VCaP (cell line): Measurements from ENCODE around the gene FAM228A.
"Not testable (repeated sequence)": the region's sequence is repeated elsewhere in the genome, so short reads cannot be mapped to it uniquely, and the experiment has no call there.

Experiments
- H3K27ac ChIP-seq: fragments of 450-650 bp; 2 replicates; pipeline ENCODE4 v1.5.1; 2017
- CTCF ChIP-seq: fragments of 450-650 bp; conservative IDR thresholded peaks from 2 replicates; pipeline ENCODE4 v1.5.1; 2017; ENCODE audit warnings: mild to moderate bottlenecking, moderate library complexity

The FAM228A gene

GRCh38 chr2:24190503-24190902 is 15.7 kb downstream of the FAM228A start:
- TF ChIP-seq CTCF = no peak
- no peak overlapping the region for H3K27ac ChIP-seq

- no peak overlapping the region for H3K27ac ChIP-seq
- no peak for TF ChIP-seq CTCF
Measured at GRCh38 chr2:24191156-24191555, 16.3 kb downstream of the FAM228A start.

- no peak overlapping the region for H3K27ac ChIP-seq
- TF ChIP-seq CTCF = no peak
Measured at GRCh38 chr2:24191848-24192247, 17.0 kb downstream of the FAM228A start.

- not testable (repeated sequence) for H3K27ac ChIP-seq
Measured at GRCh38 chr2:24197213-24197612, 22.4 kb downstream of the FAM228A start.

GRCh38 chr2:24199968-24200590 is 25.2 kb downstream of the FAM228A start:
- H3K27ac ChIP-seq = no peak overlapping the region
- no peak for TF ChIP-seq CTCF

GRCh38 chr2:24200799-24201198 is 25.9 kb downstream of the FAM228A start:
- no peak for TF ChIP-seq CTCF
- no peak overlapping the region for H3K27ac ChIP-seq

- no peak for TF ChIP-seq CTCF
- H3K27ac ChIP-seq = no peak overlapping the region
Measured at GRCh38 chr2:24203029-24203786, 28.4 kb downstream of the FAM228A start.

GRCh38 chr2:24203787-24204150 is 28.9 kb downstream of the FAM228A start:
- no peak overlapping the region for H3K27ac ChIP-seq
- TF ChIP-seq CTCF = no peak
